OCI-LY1 (cell line): ENCODE results near the gene PLEKHM3.

ENCODE experiments used
- CTCF ChIP-seq: fragments of 200-600 bp; sonication (generic), shearing (Covaris generic); IDR thresholded peaks from 2 replicates; pipeline ENCODE4 v1.5.1; 2017; ENCODE audit warnings: mild to moderate bottlenecking, antibody characterized with exemption, low read length, moderate library complexity, mixed read lengths
- EZH2 ChIP-seq: fragments of 200-600 bp; sonication (generic), shearing (Covaris generic); IDR thresholded peaks from 2 replicates; pipeline ENCODE4 v1.8.0; 2017; ENCODE audit warnings: borderline replicate concordance, mixed run types, mild to moderate bottlenecking, antibody characterized with exemption, low read length, moderate library complexity, mixed read lengths

GRCh38 chr2:207939342-207940108 is 85.8 kb downstream of the PLEKHM3 start:
- TF ChIP-seq CTCF = no peak
- TF ChIP-seq EZH2 = no peak
